Activated gamma-delta T cell treated with anti-CD3 and anti-CD28 coated beads, Interleukin-2, amount 50 U/mL, for 16 hours (primary cell): ENCODE measurements around the gene COL4A6.
"Not testable (repeated sequence)": the region's sequence is repeated elsewhere in the genome, so short reads cannot be mapped to it uniquely, and the experiment has no call there.

ENCODE experiments used
- DNase-seq: peaks from one replicate; pipeline ENCODE4 v3.0.0-alpha.2; 2020; ENCODE audit warnings: low read depth

Gene COL4A6

GRCh38 chrX:108438110-108438623 is at the start of gene COL4A6:
Gene COL4A6 (minus strand): TSS chrX:108438422. CDS start chrX:108438196, 226 bp downstream.
- no peak for DNase-seq

DNA sequence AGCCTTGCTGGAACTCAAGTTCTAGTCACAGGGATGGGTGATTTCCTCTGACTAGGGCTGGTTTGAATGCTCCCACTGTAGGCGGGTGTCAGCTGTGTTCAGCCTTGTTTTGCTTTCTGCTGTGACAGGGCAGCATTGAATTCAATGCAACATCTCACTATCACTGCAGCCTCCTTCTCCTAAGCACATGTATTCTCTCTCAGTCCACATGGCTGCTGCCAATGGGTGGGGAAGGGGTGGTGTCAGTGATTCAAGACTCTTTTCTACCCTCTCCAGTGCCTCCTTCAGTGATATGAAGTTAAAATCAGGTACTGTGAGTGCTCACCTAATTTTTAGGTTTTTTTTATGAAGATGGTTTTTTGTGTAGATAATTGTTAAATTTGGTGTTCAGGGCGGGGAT is 47.7 kb upstream of the COL4A6 start:
- no peak for DNase-seq

GRCh38 chrX:108484251-108484650 is 46.0 kb upstream of the COL4A6 start:
- no peak for DNase-seq

DNA sequence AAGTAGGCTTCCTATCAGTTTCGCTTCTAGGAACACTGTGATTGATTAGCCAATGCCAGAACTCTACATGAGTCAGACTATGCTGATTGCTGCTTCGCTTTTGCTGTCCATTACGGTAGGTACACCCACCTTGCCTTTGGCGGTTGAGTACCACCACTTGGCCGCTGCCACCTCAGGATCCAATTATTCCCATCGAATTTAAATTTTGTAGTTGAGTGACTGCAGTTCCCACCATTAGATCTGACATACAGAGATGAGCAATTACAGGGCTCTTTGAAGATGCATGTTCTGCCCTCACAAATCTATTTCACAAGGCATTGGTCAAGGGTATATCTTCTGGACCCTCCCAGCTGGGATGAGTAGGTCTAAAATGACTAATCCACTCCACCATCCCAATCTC is 43.3 kb upstream of the COL4A6 start:
- not testable (repeated sequence) for DNase-seq

DNA sequence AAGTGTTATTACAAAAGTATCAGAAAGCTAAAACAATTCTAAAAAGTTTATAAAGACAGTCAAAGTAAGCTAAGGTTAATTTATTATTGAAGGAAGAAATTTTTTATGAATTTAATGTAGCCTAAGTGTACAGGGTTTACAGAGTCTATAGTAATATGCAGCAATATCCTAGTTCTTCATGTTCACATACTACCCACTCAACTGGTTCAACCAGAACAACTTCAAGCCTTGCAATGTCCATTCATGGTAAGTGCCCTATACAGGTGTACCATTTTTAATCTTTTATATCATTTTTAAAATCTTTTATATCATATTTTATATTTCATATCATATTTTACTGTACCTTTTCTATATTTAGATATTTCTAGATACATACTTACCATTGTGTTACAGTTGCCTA is 35.8 kb upstream of the COL4A6 start:
- DNase-seq, result no peak

- DNase-seq, result no peak
Observed at GRCh38 chrX:108468486-108468885, 30.3 kb upstream of the COL4A6 start.

GRCh38 chrX:108464604-108465003 is 26.4 kb upstream of the COL4A6 start:
- DNase-seq, result no peak

GRCh38 chrX:108456971-108457477 is 18.8 kb upstream of the COL4A6 start:
- no peak for DNase-seq

DNA sequence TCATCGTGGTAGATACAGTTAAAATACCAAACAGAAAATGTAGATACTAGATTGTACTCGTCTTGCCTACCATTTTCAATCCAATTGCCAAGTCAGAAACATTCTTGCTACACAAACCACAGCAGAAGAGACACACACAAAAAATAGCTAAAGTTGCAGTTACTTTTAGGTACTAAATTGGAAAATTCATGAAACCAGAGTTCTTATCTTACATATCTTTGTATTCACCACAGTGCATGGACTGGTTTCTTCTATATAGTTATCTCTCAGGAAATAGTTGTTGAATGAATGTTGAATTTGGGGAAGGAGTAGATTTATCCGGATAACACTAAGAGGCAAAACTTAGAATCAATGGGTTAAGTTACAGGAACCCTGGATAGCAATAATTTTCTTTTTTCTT is 15.6 kb upstream of the COL4A6 start:
- DNase-seq, result no peak

DNA sequence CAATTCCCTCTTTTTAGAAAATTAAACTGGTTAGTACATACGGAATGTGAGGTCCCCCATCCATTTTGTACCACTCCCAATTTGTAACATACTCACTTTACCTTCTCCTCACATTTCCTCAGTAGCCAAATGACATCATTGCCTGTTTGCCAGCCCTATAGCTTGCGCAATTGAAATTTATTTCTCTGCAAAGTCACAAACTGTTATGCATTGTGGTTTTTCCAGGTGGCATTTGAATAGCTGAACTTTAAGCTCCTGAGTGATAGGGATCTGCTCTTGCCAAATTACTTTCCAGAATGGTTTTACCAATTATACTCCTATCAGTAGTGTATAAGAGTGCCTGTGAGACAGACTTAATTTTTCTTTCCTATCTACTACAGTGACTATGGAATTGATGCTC is 9.1 kb upstream of the COL4A6 start:
- no peak for DNase-seq

DNA sequence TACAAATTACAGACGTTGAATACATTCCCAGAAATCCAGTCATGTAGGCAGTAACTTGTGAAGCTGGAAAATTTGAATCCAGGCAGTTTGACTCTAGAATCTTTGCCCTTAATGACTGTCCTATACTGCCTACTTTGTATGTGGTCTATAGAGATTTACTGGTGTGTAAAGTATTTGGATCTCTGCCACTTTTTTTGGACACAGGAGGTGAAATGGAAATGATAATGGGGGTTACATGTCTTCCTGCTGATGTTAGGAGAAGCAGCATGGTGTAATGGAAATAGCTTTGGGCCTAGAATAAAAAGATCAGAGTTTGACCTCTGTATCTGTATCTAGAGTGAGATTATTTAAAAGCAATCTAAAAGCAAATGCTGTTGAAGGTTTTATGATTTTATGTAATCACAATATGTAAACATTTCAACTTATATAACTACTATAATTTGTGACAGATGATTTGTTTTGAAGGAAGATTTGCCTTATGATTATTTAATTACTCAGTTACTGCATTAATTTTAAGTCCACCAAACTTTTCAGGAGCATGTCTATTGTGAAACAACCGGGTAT is 4.8 kb upstream of the COL4A6 start:
- no peak for DNase-seq

DNA sequence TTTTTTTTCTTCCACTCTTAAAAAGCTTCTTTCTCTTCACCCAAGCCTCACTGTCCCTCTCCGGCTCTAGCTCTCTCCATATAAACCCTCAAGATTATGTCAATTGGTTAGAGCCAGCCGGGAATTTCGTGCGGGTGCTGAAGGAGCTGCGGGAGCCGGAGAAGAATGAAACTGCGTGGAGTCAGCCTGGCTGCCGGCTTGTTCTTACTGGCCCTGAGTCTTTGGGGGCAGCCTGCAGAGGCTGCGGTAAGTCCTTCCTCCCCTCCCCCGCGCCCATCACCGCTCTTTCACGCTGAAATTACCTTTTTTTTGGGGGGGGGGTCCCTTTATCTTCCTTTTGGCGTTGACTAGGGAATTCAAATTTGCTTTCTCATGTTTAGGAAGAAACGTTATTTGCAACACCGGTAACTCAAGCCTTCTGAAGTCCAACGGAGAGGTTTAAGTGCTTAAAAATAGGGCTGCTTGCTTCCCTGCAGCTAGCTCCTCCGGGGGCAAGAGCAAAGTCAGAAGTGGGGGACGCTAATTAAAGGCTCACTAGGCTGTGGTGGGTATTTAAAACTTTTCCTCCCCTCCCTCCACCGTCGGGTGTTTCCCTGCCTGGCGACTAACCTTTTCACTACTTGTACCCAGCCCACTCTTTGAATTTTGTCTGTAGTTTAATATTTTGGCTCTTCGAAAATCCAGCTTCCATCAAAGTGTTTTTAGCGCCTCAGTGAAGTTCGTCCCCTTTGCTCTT is 1.9 kb upstream of the COL4A6 start:
- DNase-seq, result no peak

DNA sequence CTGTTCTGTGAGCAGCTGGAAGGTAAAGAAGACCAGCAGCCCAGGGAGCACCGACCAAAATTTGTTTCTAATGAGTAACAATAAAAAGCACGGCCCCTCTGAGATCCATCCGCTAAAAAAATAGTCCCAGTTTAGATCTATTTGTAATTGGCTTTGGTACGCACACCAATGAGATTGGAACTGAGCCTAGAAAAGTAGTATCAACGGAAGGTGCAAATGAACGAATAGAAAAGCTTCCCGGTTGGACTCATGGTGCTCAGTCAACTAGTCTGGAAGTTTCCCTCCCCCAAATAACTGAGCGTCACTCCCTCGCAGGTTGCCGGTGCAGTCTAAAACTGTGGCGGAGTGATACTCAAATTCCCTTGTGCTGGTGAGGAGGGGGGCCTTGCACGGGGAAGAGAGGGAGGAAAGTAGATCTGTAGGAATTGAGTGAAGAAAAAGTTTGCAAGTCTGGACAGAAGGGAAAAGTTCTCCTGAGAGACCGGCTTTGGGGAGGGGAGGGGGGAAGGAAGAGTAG is 1.3 kb upstream of the COL4A6 start, which contains the start of gene COL4A5:
COL4A5 (plus strand) TSS at position 413 of the 517 bp plus-strand sequence. CDS start 288 bp downstream, outside the sequence.
- no peak for DNase-seq

GRCh38 chrX:108437349-108438109 is 693 bp downstream of the COL4A6 start:
- DNase-seq, result no peak

GRCh38 chrX:108435261-108435660 is 3.0 kb downstream of the COL4A6 start:
- no peak for DNase-seq

DNA sequence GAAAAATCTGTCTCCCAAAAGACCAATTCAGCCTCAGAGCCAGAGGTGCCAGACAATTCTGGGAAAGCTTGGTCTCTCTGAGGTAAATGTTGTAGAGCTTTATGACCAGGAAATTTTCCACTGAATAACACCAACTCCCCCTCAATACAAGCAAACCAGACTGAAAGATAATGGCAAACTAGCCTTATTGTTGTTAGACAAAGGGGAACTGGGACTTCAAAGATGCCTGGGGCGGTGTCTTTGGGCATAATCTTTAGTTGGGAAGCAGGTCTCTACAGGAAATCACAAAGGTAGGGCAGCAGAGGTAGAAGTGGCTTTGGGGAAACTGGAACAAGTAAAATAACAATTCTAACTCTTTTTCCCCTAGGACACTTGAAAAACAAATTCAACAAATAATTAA is 12.0 kb downstream of the COL4A6 start:
- no peak for DNase-seq

GRCh38 chrX:108420481-108420880 is 17.7 kb downstream of the COL4A6 start:
- no peak for DNase-seq

DNA sequence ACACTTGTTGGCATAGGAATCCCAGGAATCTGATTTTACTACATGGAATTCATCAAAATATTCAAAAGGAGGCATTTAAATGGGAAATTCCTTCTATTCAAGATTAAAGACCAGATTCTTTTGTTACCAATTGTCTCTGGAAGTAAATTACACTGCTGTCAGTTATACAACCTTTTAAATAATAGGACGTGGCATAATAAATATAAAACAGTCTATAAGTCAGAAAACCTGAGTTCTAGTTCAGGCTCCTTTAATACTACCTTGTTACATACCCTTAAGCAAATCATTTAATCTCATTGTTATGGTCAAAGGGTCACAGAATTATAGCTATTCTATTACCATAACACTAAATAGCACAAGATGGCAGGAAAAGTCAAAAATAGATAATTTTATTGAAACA is 18.8 kb downstream of the COL4A6 start:
- DNase-seq, result no peak

DNA sequence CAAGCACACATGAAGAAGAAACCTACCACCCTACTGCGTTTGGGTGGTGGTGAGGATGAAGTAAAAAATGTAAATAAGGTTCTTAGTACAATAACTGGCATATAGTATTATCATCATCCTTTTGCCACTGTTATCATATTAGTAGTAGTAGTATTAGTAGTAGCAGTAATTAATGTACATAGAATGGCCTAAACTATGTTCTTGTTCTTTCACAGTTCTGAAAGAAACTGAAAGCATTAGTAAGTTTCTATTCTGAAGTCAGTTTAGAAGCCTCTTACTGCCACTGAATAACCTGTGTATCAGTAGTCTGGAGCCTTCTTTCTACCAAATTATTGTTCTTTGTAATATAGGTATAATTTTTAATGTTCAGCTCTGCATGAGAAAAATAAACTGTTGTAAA is 21.0 kb downstream of the COL4A6 start:
- DNase-seq, result no peak

GRCh38 chrX:108415891-108416290 is 22.3 kb downstream of the COL4A6 start:
- DNase-seq, result no peak

DNA sequence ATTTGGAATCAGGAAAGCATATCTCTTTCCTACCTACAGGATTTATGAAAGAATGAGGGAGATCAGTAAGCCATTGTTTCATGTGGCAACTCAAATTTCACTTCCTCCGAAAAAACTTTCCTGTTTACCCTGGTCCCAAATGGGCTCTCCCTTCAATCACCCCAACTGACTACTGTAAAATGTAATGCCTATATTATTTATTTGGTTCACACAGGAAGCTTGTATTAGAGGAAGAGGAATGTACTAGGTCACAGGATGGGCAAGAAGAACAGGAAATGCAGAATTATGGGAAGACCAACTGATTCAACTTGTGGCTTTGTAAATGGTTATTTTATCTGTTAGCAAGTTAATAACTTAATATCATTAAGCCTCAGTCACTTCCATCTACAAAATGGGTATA is 23.1 kb downstream of the COL4A6 start:
- no peak for DNase-seq

DNA sequence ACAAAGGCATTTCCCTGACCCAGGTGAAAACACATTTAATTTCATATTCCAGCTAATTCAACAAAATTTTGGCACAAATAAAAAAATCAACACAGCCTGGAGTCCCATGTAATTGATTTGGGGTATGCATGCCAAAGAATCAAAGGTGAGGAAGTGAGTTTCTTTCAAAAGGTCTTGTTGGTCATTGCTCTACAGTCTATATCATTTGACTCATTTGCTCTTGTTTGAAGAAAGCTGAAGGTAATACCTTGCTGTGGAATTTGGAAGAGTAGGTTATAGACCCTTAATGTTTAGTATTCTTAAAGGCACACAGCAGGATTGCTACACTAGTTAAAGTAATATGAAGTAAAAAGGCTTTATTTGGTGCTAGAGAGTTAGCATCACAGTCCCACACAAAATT is 25.4 kb downstream of the COL4A6 start:
- DNase-seq, result no peak
